ENCODE results near the gene RAET1G. TPM values are rescaled to one million over a fixed set of nuclear protein-coding genes. Genes with fewer than 3 reads are reported as not detected.
"Not testable (repeated sequence)": the region's sequence is repeated elsewhere in the genome, so short reads cannot be mapped to it uniquely, and the experiment has no call there.

The RAET1G gene
- total and polyA plus RNA-seq, 2 donors (not counting 1 experiment from before 2014, with no cell fraction given): not detected

DNA sequence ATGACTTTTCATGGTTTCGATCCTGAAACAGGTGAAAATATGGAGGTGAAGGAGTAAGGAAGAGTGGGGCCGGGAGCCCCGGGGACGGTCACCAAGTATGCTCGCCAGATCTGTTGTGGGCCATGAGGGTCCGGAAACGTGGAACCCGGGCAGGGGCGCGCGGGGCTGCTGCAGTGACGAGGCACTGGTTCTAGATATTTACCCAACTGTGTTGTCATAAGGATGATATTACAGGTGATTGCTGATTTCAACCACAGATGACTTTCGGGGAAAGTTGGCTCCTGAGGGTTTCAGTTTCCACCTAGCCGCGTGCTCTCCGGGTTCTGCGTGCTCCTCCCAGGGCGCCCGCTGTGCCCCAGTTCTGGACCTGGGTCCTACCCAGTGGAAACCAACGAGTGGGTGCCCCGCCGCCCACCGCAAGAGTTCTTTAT lies 12.2 kb downstream of the RAET1G start:
- intact Hi-C loops (cut with micrococcal nuclease): no loop called here
- H3K27me3 Mint-ChIP-seq: peaks cover 32% of the 10 kb centered on the region
- H3K4me1 Mint-ChIP-seq: no peaks in the 10 kb centered on the region

GRCh38 chr6:149909701-149910470 lies 13.0 kb downstream of the RAET1G start:
- H3K4me1 ChIP-seq (ENCODE audit: control insufficient read depth in 2 of 2, insufficient read depth in 2 of 2, low read length in 2 of 2): no peaks in the 10 kb centered on the region
- peaks cover 0 to 18% (median under 1%) of the 10 kb centered on the region in 4 experiments for H3K27me3 ChIP-seq (replicated peaks in 1 of 4; ENCODE audit: control extremely low read depth in 1 of 4, control insufficient read depth in 3 of 4, insufficient read depth in 4 of 4, low read length in 3 of 4)
- Mint-ChIP-seq H3K4me1 (no peaks in the 10 kb centered on the region), H3K4me3 (no peak overlapping the region), H3K9me3 (ENCODE audit: insufficient read depth) (peaks cover 8% of the 10 kb centered on the region), H3K27ac (no peak overlapping the region), H3K27me3 (peaks cover 32% of the 10 kb centered on the region)
- 98% methylated on average over 4 of the region's 9 CpGs for WGBS (ENCODE audit: insufficient coverage)
- H2AFZ ChIP-seq (ENCODE audit: insufficient read depth, low read depth, low read length, poor library complexity, severe bottlenecking): no peak overlapping the region
- TF ChIP-seq EZH2 (IDR thresholded peaks at IDR 0.05; ENCODE audit: borderline replicate concordance, insufficient read depth, low read depth, low read length, poor library complexity, severe bottlenecking): no peak
- TF ChIP-seq, protein P1, sequence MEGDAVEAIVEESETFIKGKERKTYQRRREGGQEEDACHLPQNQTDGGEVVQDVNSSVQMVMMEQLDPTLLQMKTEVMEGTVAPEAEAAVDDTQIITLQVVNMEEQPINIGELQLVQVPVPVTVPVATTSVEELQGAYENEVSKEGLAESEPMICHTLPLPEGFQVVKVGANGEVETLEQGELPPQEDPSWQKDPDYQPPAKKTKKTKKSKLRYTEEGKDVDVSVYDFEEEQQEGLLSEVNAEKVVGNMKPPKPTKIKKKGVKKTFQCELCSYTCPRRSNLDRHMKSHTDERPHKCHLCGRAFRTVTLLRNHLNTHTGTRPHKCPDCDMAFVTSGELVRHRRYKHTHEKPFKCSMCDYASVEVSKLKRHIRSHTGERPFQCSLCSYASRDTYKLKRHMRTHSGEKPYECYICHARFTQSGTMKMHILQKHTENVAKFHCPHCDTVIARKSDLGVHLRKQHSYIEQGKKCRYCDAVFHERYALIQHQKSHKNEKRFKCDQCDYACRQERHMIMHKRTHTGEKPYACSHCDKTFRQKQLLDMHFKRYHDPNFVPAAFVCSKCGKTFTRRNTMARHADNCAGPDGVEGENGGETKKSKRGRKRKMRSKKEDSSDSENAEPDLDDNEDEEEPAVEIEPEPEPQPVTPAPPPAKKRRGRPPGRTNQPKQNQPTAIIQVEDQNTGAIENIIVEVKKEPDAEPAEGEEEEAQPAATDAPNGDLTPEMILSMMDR (IDR thresholded peaks at IDR 0.05): no peak
- no peak overlapping the region for H3K4me3 ChIP-seq (ENCODE audit: control extremely low read depth in 1 of 5, extremely low read depth in 1 of 5, insufficient read depth in 1 of 5, low read depth in 2 of 5, low read length in 4 of 5)
- H3K79me2 ChIP-seq (ENCODE audit: control insufficient read depth, insufficient read depth, low read length): no peaks in the 10 kb centered on the region
- no peak for DNase-seq
- H3K36me3 ChIP-seq (replicated peaks in 1 of 2; ENCODE audit: control extremely low read depth in 1 of 2, control insufficient read depth in 1 of 2, extremely low read depth in 1 of 2, insufficient read depth in 2 of 2, low read length in 1 of 2): no peaks in the 10 kb centered on the region
- H4K20me1 ChIP-seq (ENCODE audit: control insufficient read depth, insufficient read depth, low read length, poor library complexity, severe bottlenecking): no peaks in the 10 kb centered on the region
- POLR2A ChIA-PET: no interaction called here
- ATAC-seq (ENCODE audit: low read depth): no peak
- H3K4me2 ChIP-seq (replicated peaks; ENCODE audit: low read depth, low read length, poor library complexity, severe bottlenecking): no peak overlapping the region
- H3K9ac ChIP-seq (ENCODE audit: low read length): no peak overlapping the region
- CTCF ChIA-PET: no interaction called here
- intact Hi-C loops (cut with micrococcal nuclease): no loop called here
- H3K9me3 ChIP-seq (ENCODE audit: control extremely low read depth in 1 of 3, control insufficient read depth in 2 of 3, insufficient read depth in 1 of 3, low read length in 2 of 3): peaks cover 0 to 24% (median 8%) of the 10 kb centered on the region in 3 donors
- no peak overlapping the region for H3K27ac ChIP-seq (ENCODE audit: low read length in 2 of 2)

More for the DNA sequence above, 12.2 kb downstream of the RAET1G start:
- Histone ChIP-seq H2AFZ (ENCODE audit: insufficient read depth, low read depth, low read length, poor library complexity, severe bottlenecking) (no peak overlapping the region), H3K4me3 (ENCODE audit: control extremely low read depth in 1 of 5, extremely low read depth in 1 of 5, insufficient read depth in 1 of 5, low read depth in 2 of 5, low read length in 4 of 5) (no peak overlapping the region), H3K9ac (ENCODE audit: low read length) (no peak overlapping the region), H4K20me1 (ENCODE audit: control insufficient read depth, insufficient read depth, low read length, poor library complexity, severe bottlenecking) (no peaks in the 10 kb centered on the region), H3K36me3 (replicated peaks in 1 of 2; ENCODE audit: control extremely low read depth in 1 of 2, control insufficient read depth in 1 of 2, extremely low read depth in 1 of 2, insufficient read depth in 2 of 2, low read length in 1 of 2) (no peaks in the 10 kb centered on the region), H3K27ac (ENCODE audit: low read length in 2 of 2) (no peak overlapping the region), H3K27me3 (replicated peaks in 1 of 4; ENCODE audit: control extremely low read depth in 1 of 4, control insufficient read depth in 3 of 4, insufficient read depth in 4 of 4, low read length in 3 of 4) (peaks cover 0 to 17% (median under 1%) of the 10 kb centered on the region in 4 experiments), H3K4me2 (replicated peaks; ENCODE audit: low read depth, low read length, poor library complexity, severe bottlenecking) (no peak overlapping the region), H3K79me2 (ENCODE audit: control insufficient read depth, insufficient read depth, low read length) (no peaks in the 10 kb centered on the region), H3K9me3 (ENCODE audit: control extremely low read depth in 1 of 3, control insufficient read depth in 2 of 3, insufficient read depth in 1 of 3, low read length in 2 of 3) (peaks cover 0 to 24% (median 8%) of the 10 kb centered on the region in 3 donors), H3K4me1 (ENCODE audit: control insufficient read depth in 2 of 2, insufficient read depth in 2 of 2, low read length in 2 of 2) (no peaks in the 10 kb centered on the region)
- DNase-seq: no peak
- Mint-ChIP-seq H3K4me3 (no peak overlapping the region), H3K9me3 (ENCODE audit: insufficient read depth) (peaks cover 8% of the 10 kb centered on the region), H3K27ac (no peak overlapping the region)
- CTCF ChIA-PET: no interaction called here
- 95% methylated on average over 22 of the region's 23 CpGs for WGBS (ENCODE audit: insufficient coverage)
- POLR2A ChIA-PET: no interaction called here
- no peak for ATAC-seq (ENCODE audit: low read depth)
- TF ChIP-seq EZH2 (IDR thresholded peaks at IDR 0.05; ENCODE audit: borderline replicate concordance, insufficient read depth, low read depth, low read length, poor library complexity, severe bottlenecking): no peak
- TF ChIP-seq, protein P1 (IDR thresholded peaks at IDR 0.05): no peak

DNA sequence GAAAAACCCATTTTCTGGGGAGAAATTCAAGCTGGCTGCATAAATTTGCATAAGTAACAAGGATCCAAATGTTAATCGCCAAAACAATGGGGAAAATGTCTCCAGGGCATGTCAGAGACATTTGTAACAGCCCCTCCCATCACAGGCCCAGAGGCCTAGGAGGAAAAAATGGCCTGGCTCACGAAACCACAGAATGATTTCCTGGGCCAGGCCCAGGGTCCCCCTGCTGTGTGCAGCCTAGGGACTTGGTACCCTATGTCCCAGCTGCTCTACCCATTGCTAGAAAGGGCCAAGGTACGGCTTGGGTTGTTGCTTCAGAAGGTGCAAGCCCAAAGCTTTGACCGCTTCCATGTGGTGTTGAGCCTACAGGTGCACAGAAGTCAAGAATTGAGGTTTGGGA lies 14.4 kb downstream of the RAET1G start:
- H3K4me1 ChIP-seq (ENCODE audit: control insufficient read depth in 2 of 2, insufficient read depth in 2 of 2, low read length in 2 of 2); H3K4me3 ChIP-seq (ENCODE audit: control extremely low read depth in 1 of 5, extremely low read depth in 1 of 5, insufficient read depth in 1 of 5, low read depth in 2 of 5, low read length in 4 of 5); H3K4me3 Mint-ChIP-seq; intact Hi-C loops (cut with micrococcal nuclease); ATAC-seq (ENCODE audit: low read depth); POLR2A ChIA-PET; H3K9me3 Mint-ChIP-seq (ENCODE audit: insufficient read depth); H3K4me1 Mint-ChIP-seq; CTCF ChIA-PET; H3K27ac ChIP-seq (ENCODE audit: low read length in 2 of 2); H4K20me1 ChIP-seq (ENCODE audit: control insufficient read depth, insufficient read depth, low read length, poor library complexity, severe bottlenecking); H3K79me2 ChIP-seq (ENCODE audit: control insufficient read depth, insufficient read depth, low read length); H3K4me2 ChIP-seq (replicated peaks; ENCODE audit: low read depth, low read length, poor library complexity, severe bottlenecking); H2AFZ ChIP-seq (ENCODE audit: insufficient read depth, low read depth, low read length, poor library complexity, severe bottlenecking); H3K27ac Mint-ChIP-seq; DNase-seq; H3K36me3 ChIP-seq (replicated peaks in 1 of 2; ENCODE audit: control extremely low read depth in 1 of 2, control insufficient read depth in 1 of 2, extremely low read depth in 1 of 2, insufficient read depth in 2 of 2, low read length in 1 of 2); H3K9ac ChIP-seq (ENCODE audit: low read length): not testable (repeated sequence)
- H3K27me3 Mint-ChIP-seq: peaks cover 24% of the 10 kb centered on the region
- WGBS (ENCODE audit: insufficient coverage): 87% methylated on average over 3 of the region's 4 CpGs
- peaks cover 0 to 19% (median under 1%) of the 10 kb centered on the region in 4 experiments for H3K27me3 ChIP-seq (replicated peaks in 1 of 4; ENCODE audit: control extremely low read depth in 1 of 4, control insufficient read depth in 3 of 4, insufficient read depth in 4 of 4, low read length in 3 of 4)
- H3K9me3 ChIP-seq (ENCODE audit: control extremely low read depth in 1 of 3, control insufficient read depth in 2 of 3, insufficient read depth in 1 of 3, low read length in 2 of 3): peaks cover 0 to 24% (median 8%) of the 10 kb centered on the region in 3 donors

Measured in B cell (primary cell).